HCEC 1CT (cell line): ENCODE measurements around the gene SAMM50.

Source experiments
- DNase-seq: peaks from one replicate; pipeline ENCODE4 v3.0.0-alpha.2; 2017

Gene SAMM50

DNA sequence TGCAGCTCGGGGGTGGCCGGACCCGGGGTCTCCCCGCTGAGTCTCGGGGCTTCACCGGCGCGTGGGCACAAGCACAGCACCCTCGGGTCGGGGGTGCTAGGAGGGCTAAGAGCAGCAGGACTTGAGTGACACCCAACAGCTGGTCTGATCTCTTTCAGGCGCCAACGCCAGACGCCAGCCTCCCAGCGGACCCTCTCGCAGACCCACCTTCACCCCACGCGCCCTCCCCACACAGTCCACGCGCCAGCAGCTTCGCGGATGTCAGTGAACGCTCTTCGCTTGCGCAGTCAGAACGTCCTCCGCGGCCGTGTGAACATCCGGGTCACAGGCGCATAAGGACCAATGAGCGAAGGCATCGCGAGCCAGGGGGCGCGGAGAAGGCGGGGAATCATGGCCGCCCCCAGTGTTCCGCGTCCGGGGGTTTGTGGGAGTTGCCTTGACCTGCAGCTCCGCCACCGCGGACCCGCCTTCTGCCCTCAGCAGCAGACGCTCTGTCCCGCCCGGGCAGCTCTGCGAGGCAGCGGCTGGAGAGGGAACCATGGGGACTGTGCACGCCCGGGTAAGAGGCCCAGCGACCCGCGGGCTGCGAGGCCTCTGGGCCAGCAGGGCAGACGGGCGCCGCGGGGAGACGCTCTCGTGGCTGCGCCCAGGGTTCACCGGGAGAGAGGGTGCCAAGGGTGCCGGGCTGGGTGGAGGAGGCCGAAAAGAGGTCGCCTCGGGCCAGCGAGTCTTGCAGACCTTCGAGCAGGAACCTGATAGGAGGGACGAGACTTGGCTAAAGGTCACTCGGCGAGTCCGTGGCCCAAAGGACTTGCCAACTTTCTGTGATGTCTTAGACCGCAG is at the start of gene SAMM50:
SAMM50 (plus strand) TSS at position 403 of the 843 bp plus-strand sequence; CDS start at position 539, 136 bp downstream.
- DNase-seq = peak; percentile 86

DNA sequence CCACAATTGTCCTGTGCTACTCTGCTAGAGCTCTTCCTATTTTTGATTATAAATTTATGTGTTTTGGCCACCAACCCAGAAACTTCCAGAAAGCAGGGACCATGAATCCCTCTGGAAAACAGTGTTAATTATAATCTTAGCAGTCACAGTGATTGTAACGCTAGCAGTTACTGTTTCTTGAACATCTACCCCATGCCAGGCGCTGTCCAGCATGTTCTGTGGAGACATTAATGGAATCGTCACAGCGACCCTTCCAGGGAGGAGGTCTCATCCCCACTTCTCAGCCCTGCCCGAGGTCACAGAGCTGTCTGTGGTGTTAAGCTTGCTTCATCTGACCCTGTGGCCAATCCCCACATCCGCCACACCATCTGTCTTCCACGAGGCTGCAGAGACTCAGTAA is 49.6 kb upstream of the SAMM50 start:
- no peak for DNase-seq

DNA sequence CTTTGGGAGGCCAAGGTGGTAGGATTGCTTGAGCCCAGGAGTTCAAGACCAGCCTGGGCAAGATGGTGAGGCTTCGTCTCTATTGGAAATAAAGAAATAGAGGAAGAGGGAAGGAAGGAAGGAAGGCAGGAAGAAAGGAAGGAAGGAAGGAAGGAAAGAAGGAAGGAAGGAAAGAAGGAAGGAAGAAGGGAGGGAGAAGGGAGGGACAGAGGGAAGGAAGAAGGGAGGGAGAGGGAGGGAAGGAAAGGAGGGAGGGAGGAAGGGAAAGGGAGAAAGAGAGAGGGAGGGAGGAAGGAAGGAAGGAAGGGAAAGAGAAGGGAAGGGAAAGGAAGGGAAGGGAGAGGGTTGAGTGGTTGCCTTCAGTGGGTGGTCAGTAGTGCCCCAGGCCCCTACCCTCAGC is 45.5 kb upstream of the SAMM50 start:
- DNase-seq = no peak

DNA sequence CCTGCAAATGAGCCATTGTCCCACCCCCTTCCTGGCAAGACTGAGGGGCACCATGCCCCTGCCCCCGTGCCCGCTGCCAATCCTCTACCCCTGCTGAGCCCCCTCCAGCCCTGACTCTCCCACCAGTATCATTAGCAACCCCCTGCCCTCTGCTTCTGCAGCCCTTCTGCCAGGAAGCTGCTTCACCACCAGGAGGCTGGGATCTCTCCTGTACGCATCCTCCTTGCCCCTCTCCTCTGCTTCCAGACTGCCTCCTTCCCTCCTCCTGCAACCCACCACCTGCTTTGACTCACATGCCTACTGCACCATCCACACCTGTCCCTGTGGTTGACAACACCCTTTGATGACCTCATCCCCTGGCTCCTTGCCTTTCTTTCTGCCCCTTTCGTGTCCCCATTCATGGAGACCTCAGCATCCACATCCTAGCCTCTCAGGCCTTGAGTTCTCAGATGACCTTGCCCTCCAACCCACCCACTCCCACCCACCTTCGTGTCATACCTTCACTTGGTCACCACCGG is 45.0 kb upstream of the SAMM50 start:
- DNase-seq = no peak

DNA sequence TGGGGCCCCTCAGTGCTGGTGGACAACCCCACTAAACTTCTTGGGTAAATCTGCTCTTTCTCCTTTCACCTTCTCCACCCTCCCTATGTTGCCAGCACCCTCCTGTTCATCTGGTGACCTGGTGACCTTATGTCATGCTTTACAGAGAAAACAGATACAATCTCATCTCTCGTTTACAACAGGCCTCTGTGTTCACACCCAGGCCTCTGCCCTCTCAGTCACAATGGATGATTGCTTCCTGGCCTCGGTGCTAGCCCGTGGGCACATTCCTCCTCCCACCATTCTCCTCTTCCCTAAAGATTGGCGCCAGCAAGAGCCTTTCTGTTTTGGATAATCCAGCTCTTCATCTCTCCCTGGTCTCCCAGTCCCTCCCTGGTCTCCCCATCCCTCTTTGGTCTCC is 43.9 kb upstream of the SAMM50 start:
- DNase-seq = no peak

DNA sequence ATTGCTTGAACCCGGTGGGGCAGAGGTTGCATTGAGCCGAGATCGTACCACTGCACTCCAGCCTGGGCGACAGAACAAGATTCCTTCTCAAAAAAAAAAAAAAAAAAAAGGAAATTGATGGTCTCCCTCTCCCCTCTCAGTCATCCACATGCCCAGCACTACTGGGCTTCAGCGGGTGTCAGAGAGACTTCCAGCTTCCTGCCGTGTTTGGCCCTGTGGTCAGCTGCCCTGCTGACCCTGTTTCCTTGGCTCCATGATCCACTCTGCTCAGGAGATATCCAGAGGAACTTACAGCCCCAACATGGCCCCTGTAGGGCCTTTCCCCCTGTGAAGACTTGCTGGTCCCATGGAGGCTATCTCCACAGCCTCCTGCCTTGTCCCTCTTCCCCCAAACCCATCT is 37.7 kb upstream of the SAMM50 start:
- peak; percentile 27 for DNase-seq

DNA sequence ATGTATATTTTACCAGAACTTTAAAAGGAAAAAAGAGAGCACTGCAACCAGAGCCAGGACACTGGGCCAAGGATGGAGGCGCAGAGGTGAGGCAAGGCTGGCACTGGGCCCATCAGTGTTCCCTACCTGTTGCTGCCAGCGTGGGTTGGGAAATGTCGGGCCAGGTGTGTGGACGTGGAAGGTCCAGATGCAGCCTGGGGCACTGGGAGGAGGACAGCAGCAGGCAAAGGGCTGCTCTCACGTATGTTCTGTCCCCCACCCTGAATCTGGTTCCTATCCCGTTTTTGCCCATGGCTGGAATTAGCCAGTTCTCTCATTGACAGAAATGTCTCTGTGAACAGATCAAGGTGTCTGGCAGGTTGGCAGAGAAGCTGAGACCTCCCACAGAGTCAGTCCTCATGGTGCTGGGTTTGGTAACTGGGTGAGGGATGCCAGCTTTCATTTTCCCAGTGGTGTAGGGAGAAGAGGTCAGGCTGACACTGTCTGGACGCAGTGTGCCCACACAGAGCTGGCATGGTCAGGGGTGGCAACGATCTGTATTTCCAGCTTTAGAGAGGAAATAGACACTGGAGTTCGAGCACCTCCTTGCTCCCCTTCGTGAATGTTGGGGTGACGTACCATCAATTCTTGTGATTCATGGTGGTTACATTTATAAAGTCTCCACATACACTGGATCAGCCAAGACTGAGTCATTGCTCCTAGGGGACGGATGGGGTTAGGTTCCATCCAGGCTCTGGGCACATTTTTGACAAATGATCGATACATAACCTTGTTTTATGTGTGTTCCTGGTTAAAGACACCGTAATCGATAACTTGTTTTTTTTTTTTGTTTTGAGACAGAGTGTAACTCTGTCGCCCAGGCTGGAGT is 35.9 kb upstream of the SAMM50 start:
- DNase-seq = peak; percentile 87

DNA sequence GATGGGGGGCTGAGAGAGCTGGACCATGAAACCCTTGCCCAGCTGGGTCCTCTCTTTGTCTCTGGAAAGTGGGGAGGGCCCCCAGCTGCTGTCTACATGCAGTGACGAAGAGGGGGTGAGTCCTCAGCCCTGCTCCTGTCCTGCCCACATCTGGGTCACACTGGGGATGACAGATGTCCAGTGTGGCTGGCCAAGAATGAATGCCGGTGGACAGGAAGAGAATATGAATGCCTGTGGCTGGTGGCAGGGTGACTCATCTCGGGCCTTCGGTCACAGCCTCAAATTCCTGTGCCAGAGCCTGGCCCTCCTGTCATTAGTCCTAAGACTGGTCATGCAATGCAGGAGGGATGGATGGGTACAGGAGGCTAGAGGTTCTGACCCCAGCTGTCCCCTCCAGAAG is 33.9 kb upstream of the SAMM50 start:
- peak; percentile 74 for DNase-seq

DNA sequence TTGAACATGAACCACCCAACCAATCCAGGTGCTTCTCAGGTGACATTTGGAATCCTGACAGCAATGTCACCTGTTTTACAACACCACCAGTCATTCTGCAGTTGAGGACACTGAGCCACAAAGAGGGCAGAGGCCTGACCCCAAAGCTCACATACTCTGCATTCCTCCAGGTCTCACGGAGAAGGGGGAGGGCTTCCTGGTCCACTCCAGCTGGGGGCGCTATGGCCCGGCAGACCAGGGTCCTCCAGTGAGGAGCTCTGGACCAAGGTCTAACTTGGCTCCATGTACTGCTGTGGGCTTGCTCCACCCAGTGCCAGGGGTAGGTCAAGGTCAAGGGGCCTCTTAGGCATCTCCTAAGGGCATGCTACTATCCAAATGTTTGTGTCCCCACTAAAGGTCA is 33.1 kb upstream of the SAMM50 start:
- DNase-seq = no peak

DNA sequence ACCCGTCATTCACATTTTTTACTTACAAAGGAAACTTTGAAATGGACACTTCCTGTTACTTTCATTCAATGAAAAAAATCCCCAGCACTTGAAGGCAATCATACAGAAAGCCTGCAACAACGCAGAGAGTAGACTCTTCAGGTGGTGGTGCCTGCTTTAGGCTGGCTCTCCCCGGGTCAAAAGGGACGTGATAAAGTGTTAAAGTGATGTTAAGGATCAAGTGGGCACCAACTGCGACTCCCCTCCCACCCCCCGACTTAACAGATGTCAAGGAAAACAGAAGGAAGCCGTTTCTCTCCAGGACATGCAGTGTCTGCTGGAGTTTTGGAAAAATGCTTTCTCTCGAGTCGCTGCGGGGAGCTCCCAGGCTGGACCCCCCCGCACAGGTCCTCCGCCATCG is 32.1 kb upstream of the SAMM50 start:
- DNase-seq = no peak

DNA sequence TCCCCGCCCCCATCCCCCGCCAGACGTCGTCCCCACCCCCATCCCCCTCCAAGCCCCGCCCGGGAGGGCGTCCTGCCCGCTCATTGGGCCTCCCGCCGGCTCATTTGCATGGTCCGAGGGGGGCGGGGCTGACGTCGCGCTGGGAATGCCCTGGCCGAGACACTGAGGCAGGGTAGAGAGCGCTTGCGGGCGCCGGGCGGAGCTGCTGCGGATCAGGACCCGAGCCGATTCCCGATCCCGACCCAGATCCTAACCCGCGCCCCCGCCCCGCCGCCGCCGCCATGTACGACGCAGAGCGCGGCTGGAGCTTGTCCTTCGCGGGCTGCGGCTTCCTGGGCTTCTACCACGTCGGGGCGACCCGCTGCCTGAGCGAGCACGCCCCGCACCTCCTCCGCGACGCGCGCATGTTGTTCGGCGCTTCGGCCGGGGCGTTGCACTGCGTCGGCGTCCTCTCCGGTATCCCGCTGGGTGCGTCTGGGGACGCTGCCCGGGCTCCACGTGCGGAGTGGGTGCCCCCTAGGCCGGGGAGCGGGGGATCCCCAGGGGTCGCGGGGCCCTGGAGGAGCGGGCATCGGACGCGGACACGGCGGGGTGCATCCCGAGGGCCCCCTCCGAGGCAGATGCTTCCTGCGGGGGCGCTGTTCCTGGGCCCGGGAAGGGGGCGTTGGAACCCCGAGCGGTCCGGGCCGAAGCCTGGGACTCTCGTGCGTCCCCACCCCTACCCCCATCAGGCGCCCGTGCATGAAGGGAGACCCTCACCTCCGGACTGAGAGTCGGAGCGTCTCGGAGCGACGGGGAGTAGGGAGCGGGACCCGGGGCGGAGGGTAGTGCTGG is 31.4 kb upstream of the SAMM50 start, which contains the start of gene PNPLA3:
PNPLA3 (plus strand) TSS at position 175 of the 834 bp plus-strand sequence; CDS start at position 282, 107 bp downstream.
- DNase-seq = peak; percentile 84

DNA sequence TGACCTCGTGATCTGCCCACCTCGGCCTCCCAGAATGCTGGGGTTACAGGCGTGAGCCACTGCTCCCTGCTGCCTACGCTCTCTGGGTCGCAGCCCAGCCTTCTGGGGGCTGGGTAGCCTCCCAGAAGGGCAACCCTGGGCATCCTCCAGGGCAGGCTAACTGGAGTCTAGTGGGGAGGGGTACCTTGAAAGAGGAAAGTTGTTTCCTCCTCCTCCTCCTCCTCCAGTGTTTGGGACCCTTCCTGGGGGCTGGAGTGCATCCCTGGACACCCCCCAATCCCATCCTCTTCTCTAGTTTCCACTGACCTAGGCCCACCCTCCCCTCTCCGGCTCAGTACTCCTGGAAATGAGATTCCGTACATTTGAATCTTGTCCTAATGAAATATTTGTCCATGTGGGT is 30.4 kb upstream of the SAMM50 start:
- DNase-seq = no peak

DNA sequence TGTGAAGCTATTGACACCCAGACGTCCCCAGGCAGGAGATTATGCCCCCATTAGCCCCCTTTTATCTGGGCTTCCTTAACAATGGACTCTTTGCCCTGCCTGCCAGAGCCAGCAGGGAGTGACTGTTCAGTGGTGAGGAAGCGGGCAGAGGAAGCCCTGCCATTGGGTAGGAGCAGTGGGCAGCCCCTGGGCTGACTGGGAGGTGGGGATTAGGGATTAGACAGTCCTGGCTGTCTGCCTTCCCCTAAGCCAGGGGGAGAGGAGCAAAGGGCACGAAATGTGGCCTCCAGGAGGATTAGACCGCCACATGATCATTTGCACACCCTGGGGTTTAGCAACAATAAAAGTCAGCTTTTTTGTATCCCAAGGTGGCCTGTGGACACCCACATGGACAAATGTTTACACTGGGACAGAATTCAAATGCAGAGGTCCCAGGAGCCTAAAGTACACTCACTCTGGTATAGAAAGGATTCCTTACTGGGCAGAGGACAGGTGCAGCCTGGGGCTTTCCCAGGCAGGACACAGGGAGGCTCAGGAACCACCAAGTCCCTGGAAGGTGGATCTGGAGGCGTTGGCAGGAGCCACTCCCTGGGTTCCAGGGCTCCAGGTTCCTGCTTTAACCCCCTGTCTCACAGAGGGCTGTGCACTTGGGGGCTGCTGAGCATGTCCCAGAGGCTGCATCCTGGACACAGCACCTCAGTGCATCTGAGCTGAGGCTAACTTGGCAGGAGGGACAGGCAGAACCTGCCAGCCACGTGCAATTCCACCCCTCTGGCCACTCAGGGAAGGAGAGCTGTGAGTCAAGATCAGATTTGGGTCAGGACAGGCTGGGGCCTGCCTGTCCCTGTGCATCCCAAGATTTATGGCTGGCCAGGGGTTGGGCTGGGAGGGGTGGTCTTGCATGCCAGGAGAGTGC is 29.6 kb upstream of the SAMM50 start:
- DNase-seq = peak; percentile 42

DNA sequence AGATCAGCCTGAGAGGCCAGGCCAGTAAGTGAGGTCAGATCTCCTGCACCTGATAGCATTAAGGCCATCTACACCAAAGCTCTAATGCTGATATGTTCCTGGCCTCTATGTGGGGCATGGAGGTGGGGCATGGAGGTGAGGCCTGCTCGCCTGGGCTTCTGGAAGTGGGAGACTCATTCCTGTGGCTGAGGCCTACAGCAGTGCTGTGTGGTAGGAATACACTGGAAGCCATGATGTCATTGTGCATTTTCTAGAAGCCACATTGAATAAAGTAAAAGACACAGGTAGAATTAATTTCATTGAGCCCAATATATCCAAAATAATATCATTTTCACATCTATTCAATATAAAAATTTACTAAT is 28.9 kb upstream of the SAMM50 start:
- DNase-seq = no peak

DNA sequence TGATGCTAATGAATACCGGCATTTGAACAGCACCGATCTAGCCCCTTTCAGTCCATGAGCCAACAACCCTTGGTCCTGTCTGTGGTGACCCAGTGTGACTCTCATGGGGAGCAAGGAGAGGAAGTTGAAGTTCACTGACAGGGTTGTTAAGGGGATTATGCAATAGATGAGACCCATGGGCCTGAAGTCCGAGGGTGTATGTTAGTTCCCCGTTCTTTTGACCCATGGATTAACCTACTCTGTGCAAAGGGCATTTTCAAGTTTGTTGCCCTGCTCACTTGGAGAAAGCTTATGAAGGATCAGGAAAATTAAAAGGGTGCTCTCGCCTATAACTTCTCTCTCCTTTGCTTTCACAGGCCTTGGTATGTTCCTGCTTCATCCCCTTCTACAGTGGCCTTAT is 26.8 kb upstream of the SAMM50 start:
- no peak for DNase-seq

DNA sequence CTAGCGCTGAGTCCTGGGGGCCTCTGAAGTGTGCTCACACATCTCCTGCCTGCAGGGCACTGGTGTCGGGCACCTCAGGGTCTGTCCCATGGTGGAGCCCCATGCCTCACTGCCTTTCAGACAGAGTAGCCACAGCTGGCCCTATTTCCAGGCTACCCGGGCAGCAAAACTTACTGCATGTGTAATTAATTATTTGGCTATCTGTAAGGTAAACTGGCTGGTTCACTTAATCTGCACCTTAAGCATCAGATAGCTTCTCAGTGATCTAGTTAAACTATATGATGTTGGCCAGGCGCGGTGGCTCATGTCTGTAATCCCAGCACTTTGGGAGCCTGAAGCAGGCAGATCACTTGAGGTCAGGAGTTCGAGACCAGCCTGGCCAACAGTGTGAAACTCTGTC is 26.3 kb upstream of the SAMM50 start:
- no peak for DNase-seq

DNA sequence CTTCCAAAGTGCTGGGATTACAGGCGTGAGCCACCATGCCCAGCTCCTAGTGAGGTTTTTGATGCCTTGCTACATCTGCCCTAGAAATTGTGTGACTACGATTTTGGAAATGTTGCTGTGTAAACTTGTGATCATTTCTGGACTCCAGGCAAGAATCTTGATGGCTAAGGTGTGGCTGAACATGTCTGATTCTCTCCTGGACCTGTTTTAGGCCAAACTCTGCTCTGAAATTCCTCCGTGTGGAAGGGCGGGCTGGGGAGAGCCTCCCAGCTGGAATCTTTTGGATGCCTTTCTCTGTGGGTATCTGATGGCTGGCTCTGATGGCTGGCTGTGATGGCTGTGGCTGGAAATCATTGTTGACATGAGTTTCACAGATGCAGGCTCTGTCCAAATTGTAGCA is 23.5 kb upstream of the SAMM50 start:
- DNase-seq = no peak

DNA sequence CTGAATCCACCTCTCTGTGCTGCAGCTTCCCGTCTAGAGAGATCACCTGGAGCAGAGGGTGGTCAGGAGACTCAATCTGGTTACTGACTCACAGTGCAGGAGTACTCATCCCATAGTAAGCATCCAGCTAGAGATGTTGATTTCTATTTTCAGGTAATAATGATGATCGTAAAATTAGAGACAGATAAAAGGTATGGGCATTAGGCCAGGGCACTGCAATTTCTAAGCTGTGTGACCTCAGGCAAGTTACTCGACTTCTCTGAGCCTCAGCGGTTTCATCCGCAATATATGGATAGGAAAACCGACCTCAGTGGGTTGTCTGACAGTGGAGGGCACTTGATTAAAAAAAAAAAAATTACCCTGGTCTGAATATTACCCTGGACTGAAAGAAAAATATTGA is 13.8 kb upstream of the SAMM50 start:
- no peak for DNase-seq

DNA sequence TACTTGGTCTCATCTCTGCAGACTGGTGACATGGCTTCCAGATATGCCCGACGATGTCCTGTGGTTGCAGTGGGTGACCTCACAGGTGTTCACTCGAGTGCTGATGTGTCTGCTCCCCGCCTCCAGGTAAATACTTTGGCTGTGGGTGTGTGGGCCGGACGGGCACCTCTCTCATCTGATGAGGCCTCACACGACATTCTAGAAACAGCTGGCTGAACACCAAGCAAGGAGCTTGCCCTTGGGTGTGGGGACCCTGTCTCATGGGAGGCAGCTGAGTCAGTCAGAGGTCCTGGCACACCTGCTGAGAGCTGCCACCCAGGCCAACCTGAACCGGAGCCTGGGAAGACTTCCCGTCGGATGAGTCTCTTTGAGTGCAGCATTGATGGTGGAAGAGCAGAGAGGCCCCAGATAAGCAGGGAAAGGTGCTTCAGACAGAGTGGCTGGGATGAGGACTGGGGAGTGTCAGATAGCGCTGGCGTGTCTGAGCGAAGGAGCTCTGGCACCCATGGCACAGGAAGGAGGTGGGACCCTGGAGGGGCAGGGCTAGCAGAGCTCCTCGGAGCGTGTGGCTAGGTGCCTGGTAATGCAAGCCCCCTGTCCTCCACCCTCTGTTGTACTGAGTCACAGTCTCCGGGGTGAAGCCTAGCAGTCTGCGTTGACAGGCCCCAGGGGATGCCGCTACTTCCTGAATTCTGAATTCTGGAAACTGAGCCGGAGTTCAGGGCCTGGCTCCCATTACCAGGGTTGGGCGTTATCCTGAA is 10.4 kb upstream of the SAMM50 start:
- no peak for DNase-seq

DNA sequence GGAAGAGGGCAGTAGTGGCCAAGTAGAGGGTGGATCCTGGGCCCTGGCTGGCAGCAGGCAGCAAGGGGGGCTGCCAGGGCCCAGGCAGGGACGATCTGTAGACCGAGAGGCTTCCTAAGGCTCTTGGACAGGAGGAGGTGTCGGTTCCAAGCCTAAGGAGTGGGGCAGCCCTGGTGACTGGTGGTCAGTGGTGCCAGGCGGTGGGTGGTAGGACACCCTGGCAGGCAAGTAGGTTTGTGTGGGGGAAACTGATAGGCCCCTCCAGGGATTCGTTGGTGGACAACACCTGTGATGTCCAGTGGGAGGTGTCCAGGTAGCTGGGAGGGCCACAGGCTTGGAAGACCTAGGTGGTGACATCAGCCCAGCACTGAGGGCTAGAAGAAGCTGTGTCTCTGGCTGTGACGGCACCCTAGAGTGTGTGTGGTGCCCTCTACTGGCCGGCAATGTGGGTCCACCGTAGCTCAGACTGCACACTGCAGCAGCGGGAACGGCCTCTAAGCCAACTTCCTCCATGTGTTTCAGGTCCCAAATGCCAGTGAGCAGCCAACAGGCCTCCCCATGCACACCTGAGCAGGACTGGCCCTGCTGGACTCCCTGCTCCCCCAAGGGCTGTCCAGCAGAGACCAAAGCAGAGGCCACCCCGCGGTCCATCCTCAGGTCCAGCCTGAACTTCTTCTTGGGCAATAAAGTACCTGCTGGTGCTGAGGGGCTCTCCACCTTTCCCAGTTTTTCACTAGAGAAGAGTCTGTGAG is 9.4 kb upstream of the SAMM50 start:
- peak; percentile 45 for DNase-seq
